Breast epithelium (tissue), 4 donors: ENCODE measurements around the gene CCDC85A. TPM values are rescaled to one million over a fixed set of nuclear protein-coding genes. Genes with fewer than 3 reads are reported as not detected.

Experiments
- DNase-seq, 2 donors: peaks; one replicate each; pipeline ENCODE4 v3.0.0-alpha.2; 2019; ENCODE audit warnings: low spot score in 2 of 2
- H3K27ac ChIP-seq, 2 donors: fragments of 200-600 bp; sonication (generic) in 1 of 2; one replicate each; pipeline ENCODE4 v1.5.1; 2016 to 2019; ENCODE audit warnings: mild to moderate bottlenecking in 1 of 2
- H3K27me3 ChIP-seq, 2 donors: fragments of 200-600 bp; sonication (generic) in 1 of 2; one replicate each; pipeline versions ENCODE4 v1.5.1 to v1.6.0; 2017 to 2019; ENCODE audit warnings: control low read depth in 1 of 2, mild to moderate bottlenecking in 1 of 2
- H3K36me3 ChIP-seq: fragments of 200-600 bp; one replicate; pipeline ENCODE4 v1.5.1; 2019
- H3K4me1 ChIP-seq, 2 donors: fragments of 200-600 bp; sonication (generic); one replicate each; pipeline ENCODE4 v1.5.1; 2016 to 2019; ENCODE audit warnings: control low read depth in 1 of 2
- H3K4me3 ChIP-seq, 3 donors: fragments of 200-600 bp; sonication (generic); 1 replicate in 2 of 3; 2 replicates in 1 of 3; pipeline ENCODE4 v1.5.1; 2016 to 2019; ENCODE audit warnings: mild to moderate bottlenecking in 3 of 3, moderate library complexity in 2 of 3
- H3K9me3 ChIP-seq, 2 donors: fragments of 200-600 bp; sonication (generic) in 1 of 2; one replicate each; pipeline ENCODE4 v1.5.1; 2016 to 2019; ENCODE audit warnings: control low read depth in 1 of 2
- CTCF ChIP-seq, 3 donors: fragments of 450-650 bp; IDR thresholded peaks; one replicate each; pipeline ENCODE4 v1.5.1; 2016 to 2017; ENCODE audit warnings: antibody characterized with exemption in 3 of 3, mild to moderate bottlenecking in 3 of 3, moderate library complexity in 3 of 3
- POLR2A ChIP-seq: fragments of 450-650 bp; IDR thresholded peaks from one replicate; pipeline ENCODE4 v1.6.1; 2016; ENCODE audit warnings: antibody characterized with exemption, mild to moderate bottlenecking, moderate library complexity
- POLR2AphosphoS5 ChIP-seq, 3 donors: sonication (generic); formaldehyde crosslinking; IDR thresholded peaks; one replicate each; pipeline ENCODE4 v1.6.1; 2017; ENCODE audit warnings: antibody characterized with exemption in 3 of 3
- intact Hi-C: fragments of 100-400 bp; cut with DNase I; formaldehyde crosslinking; loops from one replicate; pipeline ENCODE4 v1.15.1; 2023; ENCODE audit warnings: low total_unique reads
- total RNA-seq, 3 donors: library from RNA; depleted of rRNA; stranded (reverse); fragments of >200 nt; gene quantifications; one replicate each; pipeline ENCODE4 v1.1.0, GENCODE V29; 2016

The CCDC85A gene
- total RNA-seq, 3 donors from 2014 or later: 3.1 to 11.5 (median 7.5) TPM

GRCh38 chr2:56376699-56377665 is 193.2 kb downstream of the CCDC85A start:
- DNase-seq: no peak
- TF ChIP-seq CTCF (IDR thresholded peaks at IDR 0.05) (no peak), POLR2A (no peak), POLR2AphosphoS5 (IDR thresholded peaks at IDR 0.05) (no peak)
- Histone ChIP-seq H3K9me3 (no peaks in the 10 kb centered on the region), H3K36me3 (no peaks in the 10 kb centered on the region), H3K27ac (no peak overlapping the region), H3K4me1 (no peaks in the 10 kb centered on the region), H3K27me3 (no peaks in the 10 kb centered on the region), H3K4me3 (no peak overlapping the region)
- intact Hi-C loops: no loop called here

DNA sequence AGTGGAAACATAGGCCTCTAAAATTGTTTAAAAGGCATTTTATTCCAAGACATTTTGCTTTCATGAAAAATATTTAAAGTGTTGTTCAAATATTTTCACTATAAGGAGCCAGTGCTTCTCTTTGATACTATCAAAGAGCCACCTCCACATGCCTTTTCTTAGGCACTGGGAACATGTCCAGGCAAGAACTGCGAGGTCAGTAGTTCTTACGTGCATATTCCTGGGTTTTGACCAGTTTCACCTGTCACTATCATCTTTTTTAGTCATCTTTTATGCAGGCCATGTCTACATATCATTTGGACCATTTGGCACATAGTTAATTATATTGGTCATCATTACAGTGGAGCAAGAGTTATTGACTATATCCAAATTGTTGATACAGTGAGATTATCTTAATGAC is 195.3 kb downstream of the CCDC85A start:
- H3K4me3 ChIP-seq: no peak overlapping the region
- H3K27me3 ChIP-seq: no peaks in the 10 kb centered on the region
- no peaks in the 10 kb centered on the region for H3K9me3 ChIP-seq
- no peak for DNase-seq
- H3K27ac ChIP-seq: no peak overlapping the region
- no peaks in the 10 kb centered on the region for H3K36me3 ChIP-seq
- intact Hi-C loops: no loop called here
- no peak for TF ChIP-seq POLR2A
- H3K4me1 ChIP-seq: no peaks in the 10 kb centered on the region

DNA sequence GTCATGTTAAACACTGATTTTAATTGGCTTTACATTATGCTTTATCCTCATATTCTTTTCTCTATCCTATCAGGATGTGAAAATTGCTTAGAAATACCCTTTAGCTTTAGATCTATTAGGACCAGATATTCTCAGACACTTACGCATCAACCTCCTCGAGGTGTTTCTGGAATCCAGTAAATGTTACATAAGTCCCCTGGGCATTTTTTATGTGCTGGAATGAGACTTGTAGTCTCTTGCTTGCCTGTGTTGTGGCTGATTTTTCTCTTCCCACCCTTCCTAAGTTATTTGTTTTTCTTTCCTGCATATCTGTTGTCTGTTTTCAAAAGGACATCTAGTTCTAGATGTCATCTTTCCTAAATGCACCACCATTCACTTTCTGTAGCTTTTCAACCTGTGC is 197.1 kb downstream of the CCDC85A start:
- Histone ChIP-seq H3K4me3 (no peak overlapping the region), H3K27ac (no peak overlapping the region), H3K27me3 (no peaks in the 10 kb centered on the region), H3K9me3 (no peaks in the 10 kb centered on the region), H3K4me1 (no peaks in the 10 kb centered on the region), H3K36me3 (no peaks in the 10 kb centered on the region)
- intact Hi-C loops: no loop called here
- TF ChIP-seq POLR2A (no peak), POLR2AphosphoS5 (IDR thresholded peaks at IDR 0.05) (no peak), CTCF (IDR thresholded peaks at IDR 0.05) (no peak)
- DNase-seq: no peak

GRCh38 chr2:56382466-56382865 is 198.7 kb downstream of the CCDC85A start:
- Histone ChIP-seq H3K36me3 (no peaks in the 10 kb centered on the region), H3K4me3 (no peak overlapping the region), H3K27me3 (no peaks in the 10 kb centered on the region), H3K9me3 (no peaks in the 10 kb centered on the region), H3K4me1 (no peaks in the 10 kb centered on the region), H3K27ac (no peak overlapping the region)
- no peak for DNase-seq
- TF ChIP-seq POLR2A (no peak), CTCF (IDR thresholded peaks at IDR 0.05) (no peak), POLR2AphosphoS5 (IDR thresholded peaks at IDR 0.05) (no peak)
- intact Hi-C loops: no loop called here

GRCh38 chr2:56386657-56387056 is 202.9 kb downstream of the CCDC85A start:
- Histone ChIP-seq H3K4me1 (no peaks in the 10 kb centered on the region), H3K27ac (no peak overlapping the region), H3K9me3 (no peaks in the 10 kb centered on the region), H3K27me3 (no peaks in the 10 kb centered on the region), H3K4me3 (no peak overlapping the region), H3K36me3 (no peaks in the 10 kb centered on the region)
- TF ChIP-seq POLR2AphosphoS5 (IDR thresholded peaks at IDR 0.05): no peak
- TF ChIP-seq CTCF (IDR thresholded peaks at IDR 0.05): no peak
- no peak for TF ChIP-seq POLR2A
- intact Hi-C loops: no loop called here
- no peak for DNase-seq
